CD14-positive monocyte (primary cell): ENCODE results near the gene ZRANB1. TPM values are rescaled to one million over a fixed set of nuclear protein-coding genes. Genes with fewer than 3 reads are reported as not detected.

Source experiments
- DNase-seq, 3 donors: peaks; one replicate each; pipeline ENCODE4 v3.0.0-alpha.2; 2011 to 2022
- H2AFZ ChIP-seq: 2 replicates; pipeline ENCODE4 v1.6.0; 2012; ENCODE audit warnings: mild to moderate bottlenecking, low read depth, low read length, inconsistent platforms; ENCODE audit not compliant: insufficient read depth, poor library complexity, severe bottlenecking
- H3K27ac ChIP-seq, 2 donors: 1 replicate in 1 of 2; 2 replicates in 1 of 2; pipeline ENCODE4 v1.5.1; 2012 to 2013; ENCODE audit warnings: low read length in 2 of 2, control low read depth in 1 of 2, inconsistent platforms in 1 of 2, low read depth in 1 of 2, mild to moderate bottlenecking in 1 of 2
- H3K27me3 ChIP-seq, 2 donors: one replicate each; pipeline versions ENCODE4 v1.6.0 to v1.6.1; 2011 to 2013; ENCODE audit warnings: low read length in 2 of 2; ENCODE audit not compliant: control insufficient read depth in 2 of 2, insufficient read depth in 2 of 2
- H3K36me3 ChIP-seq, 2 donors: replicated peaks in 1 of 2; 1 replicate in 1 of 2; 2 replicates in 1 of 2; pipeline versions ENCODE4 v1.5.1 to v1.6.1; 2012 to 2013; ENCODE audit warnings: low read length in 2 of 2, control low read depth in 1 of 2, inconsistent platforms in 1 of 2, mild to moderate bottlenecking in 1 of 2; ENCODE audit not compliant: insufficient read depth in 2 of 2, control insufficient read depth in 1 of 2
- H3K4me1 ChIP-seq, 2 donors: 1 replicate in 1 of 2; 2 replicates in 1 of 2; pipeline versions ENCODE4 v1.5.1 to v1.6.1; 2012 to 2013; ENCODE audit warnings: low read length in 2 of 2, control low read depth in 1 of 2, inconsistent platforms in 1 of 2, mild to moderate bottlenecking in 1 of 2, moderate library complexity in 1 of 2; ENCODE audit not compliant: insufficient read depth in 2 of 2, control insufficient read depth in 1 of 2
- H3K4me2 ChIP-seq: replicated peaks from 2 replicates; pipeline ENCODE3; 2012; ENCODE audit warnings: low read length, moderate library complexity, mild to moderate bottlenecking; ENCODE audit not compliant: poor library complexity, severe bottlenecking; ENCODE audit errors: extremely low read depth
- H3K4me3 ChIP-seq, 3 experiments: fragments of 200-600 bp in 1 of 3; sonication (generic) in 1 of 3; replicated peaks in 1 of 3; 1 replicate in 2 of 3; 2 replicates in 1 of 3; pipeline ENCODE4 v1.5.1; 2011 to 2013; ENCODE audit warnings: low read length in 3 of 3, mild to moderate bottlenecking in 3 of 3, control low read depth in 2 of 3, low read depth in 2 of 3, inconsistent platforms in 1 of 3, moderate library complexity in 1 of 3
- H3K79me2 ChIP-seq: 2 replicates; pipeline ENCODE4 v1.6.0; 2012; ENCODE audit warnings: mild to moderate bottlenecking, control low read depth, inconsistent platforms, low read length, moderate library complexity; ENCODE audit not compliant: insufficient read depth
- H3K9ac ChIP-seq: 2 replicates; pipeline ENCODE4 v1.6.0; 2017; ENCODE audit warnings: low read length, mild to moderate bottlenecking; ENCODE audit not compliant: insufficient read depth, poor library complexity, severe bottlenecking
- H3K9me3 ChIP-seq, 2 donors: replicated peaks in 1 of 2; 1 replicate in 1 of 2; 2 replicates in 1 of 2; pipeline versions ENCODE4 v1.5.1 to v1.6.1; 2012 to 2013; ENCODE audit warnings: low read length in 2 of 2, control low read depth in 1 of 2; ENCODE audit not compliant: control insufficient read depth in 1 of 2, insufficient read depth in 1 of 2
- H4K20me1 ChIP-seq: 2 replicates; pipeline ENCODE4 v1.6.0; 2012; ENCODE audit warnings: mild to moderate bottlenecking, low read length, control low read depth, moderate library complexity; ENCODE audit not compliant: insufficient read depth
- H3K27ac Mint-ChIP-seq, 7 donors: one replicate each; pipeline ENCODE4 v1.8.0; 2020; ENCODE audit warnings: mild to moderate bottlenecking in 7 of 7, mixed read lengths in 7 of 7, moderate library complexity in 6 of 7, inconsistent platforms in 2 of 7
- H3K27me3 Mint-ChIP-seq, 3 donors: one replicate each; pipeline ENCODE4 v1.8.0; 2021 to 2022; ENCODE audit warnings: low read depth in 3 of 3, mild to moderate bottlenecking in 3 of 3, mixed read lengths in 3 of 3, moderate library complexity in 3 of 3, inconsistent platforms in 1 of 3
- H3K36me3 Mint-ChIP-seq, 2 donors: one replicate each; pipeline ENCODE4 v1.8.0; 2020; ENCODE audit warnings: mixed read lengths in 2 of 2, inconsistent platforms in 1 of 2, mild to moderate bottlenecking in 1 of 2
- H3K4me1 Mint-ChIP-seq: one replicate; pipeline ENCODE4 v1.8.0; 2020; ENCODE audit warnings: mild to moderate bottlenecking, mixed read lengths
- H3K4me3 Mint-ChIP-seq, 2 donors: one replicate each; pipeline ENCODE4 v1.8.0; 2020; ENCODE audit warnings: mild to moderate bottlenecking in 2 of 2, mixed read lengths in 2 of 2, moderate library complexity in 1 of 2
- H3K9me3 Mint-ChIP-seq, 7 donors: one replicate each; pipeline ENCODE4 v1.8.0; 2020 to 2022; ENCODE audit warnings: mixed read lengths in 7 of 7, mild to moderate bottlenecking in 6 of 7, moderate library complexity in 6 of 7, inconsistent platforms in 2 of 7
- CTCF ChIP-seq: fragments of 200-600 bp; IDR thresholded peaks from one replicate; pipeline ENCODE4 v1.8.0; 2022; ENCODE audit warnings: antibody characterized with exemption, mild to moderate bottlenecking
- WGBS: methylation state at CpG from one replicate; pipeline ENCODE4 v1.1.5; 2013; ENCODE audit warnings: missing lambda C conversion rate; ENCODE audit not compliant: insufficient coverage; 5-methylcytosine and 5-hydroxymethylcytosine counted together
- intact Hi-C, 2 donors: fragments of 100-400 bp; cut with micrococcal nuclease; formaldehyde crosslinking; loops; one replicate each; pipeline versions ENCODE4 v1.15.0 to v1.15.1; 2023
- polyA plus RNA-seq, 3 donors: library from polyadenylated mRNA; depleted of rRNA in 1 of 3; unstranded in 2 of 3; stranded (reverse) in 1 of 3; fragments of 300-500 nt in 2 of 3; fragments of >200 nt in 1 of 3; fragmentation: Illumina TruSeq in 2 of 3; gene quantifications; 1 replicate in 2 of 3; 2 replicates in 1 of 3; pipeline ENCODE4 v1.2.3, GENCODE V29; 2012 to 2021

The ZRANB1 gene
- polyA plus RNA-seq, 3 donors, result 2.7 to 5.6 (median 3.1) TPM

DNA sequence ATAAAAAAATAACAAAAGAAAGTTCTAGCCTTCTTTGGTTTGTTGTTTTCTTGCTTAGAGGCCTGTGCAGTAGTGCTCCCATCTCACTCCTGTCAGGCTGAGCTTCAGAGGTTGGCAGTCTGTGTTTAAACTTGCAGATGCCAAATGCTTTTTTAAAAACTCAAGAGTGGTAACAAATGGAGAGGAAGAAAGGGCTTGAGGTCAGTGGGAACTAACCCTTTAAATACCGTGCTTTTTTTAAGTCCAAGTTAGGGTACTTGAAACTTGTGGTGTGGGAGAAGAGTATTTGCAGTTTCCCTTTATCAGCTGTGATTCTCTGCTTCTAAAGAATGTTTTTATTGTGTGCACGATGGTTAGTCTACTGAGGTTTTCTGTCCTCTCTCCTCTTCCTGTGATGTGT lies 29.4 kb downstream of the ZRANB1 start:
- H3K36me3 ChIP-seq, result peaks cover 74 to 98% of the 10 kb centered on the region in 2 donors

GRCh38 chr10:124972637-124973036 lies 30.7 kb downstream of the ZRANB1 start:
- Mint-ChIP-seq H3K4me1 (peaks cover 11% of the 10 kb centered on the region), H3K27me3 (peaks cover 0 to 3% (median 2%) of the 10 kb centered on the region in 3 donors), H3K27ac (no peak overlapping the region), H3K9me3 (no peaks in the 10 kb centered on the region), H3K36me3 (peaks cover 77 to 86% of the 10 kb centered on the region in 2 donors), H3K4me3 (no peak overlapping the region)
- TF ChIP-seq CTCF, result no peak
- Histone ChIP-seq H3K27me3 (no peaks in the 10 kb centered on the region), H3K27ac (no peak overlapping the region), H3K4me1 (no peaks in the 10 kb centered on the region), H3K4me2 (no peak overlapping the region), H3K9me3 (no peaks in the 10 kb centered on the region), H3K9ac (no peak overlapping the region), H2AFZ (no peak overlapping the region), H4K20me1 (peaks cover 58% of the 10 kb centered on the region), H3K79me2 (peaks cover 4% of the 10 kb centered on the region), H3K4me3 (no peak overlapping the region), H3K36me3 (peaks cover 66 to 93% of the 10 kb centered on the region in 2 donors)
- WGBS, result 100% methylated on average over 5 of the region's 7 CpGs
- intact Hi-C loops, result no loop called here
- no peak for DNase-seq

More for the DNA sequence above, 29.4 kb downstream of the ZRANB1 start:
- Histone ChIP-seq H3K9me3 (no peaks in the 10 kb centered on the region), H3K27me3 (no peaks in the 10 kb centered on the region), H3K4me3 (no peak overlapping the region), H3K79me2 (peaks cover 4% of the 10 kb centered on the region), H3K9ac (no peak overlapping the region), H2AFZ (no peak overlapping the region), H4K20me1 (peaks cover 56% of the 10 kb centered on the region), H3K4me2 (no peak overlapping the region), H3K4me1 (no peaks in the 10 kb centered on the region), H3K27ac (no peak overlapping the region)
- Mint-ChIP-seq H3K4me3 (no peak overlapping the region), H3K27me3 (peaks cover 0 to 3% (median 2%) of the 10 kb centered on the region in 3 donors), H3K9me3 (no peaks in the 10 kb centered on the region), H3K36me3 (peaks cover 82 to 91% of the 10 kb centered on the region in 2 donors), H3K27ac (no peak overlapping the region), H3K4me1 (peaks cover 6% of the 10 kb centered on the region)
- intact Hi-C loops, result no loop called here
- WGBS, result 100% methylated on average over 1 of the region's 2 CpGs
- TF ChIP-seq CTCF, result no peak
- no peak for DNase-seq
